GM12878 (cell line): ENCODE data around the gene CCK. TPM values are rescaled to one million over a fixed set of nuclear protein-coding genes. Genes with fewer than 3 reads are reported as not detected.

Experiments
- ATAC-seq: fragments of 200-7000 bp; cut with Tn5 transposase; 3 replicates; pipeline ENCODE4 v1.9.1; 2020; ENCODE audit warnings: mild to moderate bottlenecking, moderate library complexity
- BruUV-seq: library from RNA; stranded (reverse); fragments of 400-500 nt; replicated peaks from 2 replicates; lab custom pipeline; 2021; lab: Mats Ljungman, UMichigan
- CTCF ChIA-PET: fragments of 300-600 bp; sonication (Branson Sonifier 250); formaldehyde crosslinking; extraction: SDS; loops from one replicate; lab custom pipeline; 2021; ENCODE audit warnings: inconsistent platforms; lab: Yijun Ruan, JAX
- POLR2A ChIA-PET: fragments of 350-600 bp; formaldehyde crosslinking; extraction: SDS; loops from one replicate; lab custom pipeline; 2021; ENCODE audit warnings: inconsistent platforms; lab: Charles Lee
- RAD21 ChIA-PET: fragments of 300-600 bp; sonication (Branson Sonifier 250); formaldehyde crosslinking; loops from one replicate; lab custom pipeline; 2023; ENCODE audit warnings: antibody characterized with exemption; ENCODE audit not compliant: unreplicated experiment; lab: Charles Lee
- SMC1A ChIA-PET: fragments of 300-600 bp; sonication (Branson Sonifier 250); formaldehyde crosslinking; loops from one replicate; lab custom pipeline; 2023; ENCODE audit not compliant: unreplicated experiment, uncharacterized antibody; lab: Charles Lee
- DNase-seq: peaks from one replicate; pipeline ENCODE4 v3.0.0-alpha.2; 2011; ENCODE audit warnings: low read depth, low spot score
- FAIRE-seq: peaks from 3 replicates; lab custom pipeline; 2011; peaks lifted over from hg19 to GRCh38; lab: Jason Lieb, UNC
- H2AFZ ChIP-seq: 2 replicates; pipeline ENCODE4 v1.6.0; 2011; ENCODE audit warnings: low read depth, low read length, control low read depth; ENCODE audit not compliant: control insufficient read depth
- H3K27ac ChIP-seq: 2 replicates; pipeline ENCODE4 v1.5.1; 2011; ENCODE audit warnings: control low read depth; ENCODE audit not compliant: control insufficient read depth, insufficient read depth
- H3K27me3 ChIP-seq, 2 experiments: replicated peaks in 1 of 2; 2 replicates each; pipeline versions ENCODE4 v1.6.0 to v1.6.1; 2011; ENCODE audit warnings: low read length in 1 of 2; ENCODE audit not compliant: control insufficient read depth in 2 of 2, insufficient read depth in 2 of 2
- H3K36me3 ChIP-seq, 2 experiments: 2 replicates each; pipeline ENCODE4 v1.5.1; 2011; ENCODE audit warnings: low read length in 1 of 2; ENCODE audit not compliant: control insufficient read depth in 2 of 2, insufficient read depth in 2 of 2
- H3K4me1 ChIP-seq: 2 replicates; pipeline ENCODE4 v1.6.1; 2011; ENCODE audit warnings: mild to moderate bottlenecking, low read length, moderate library complexity, mixed read lengths; ENCODE audit not compliant: control insufficient read depth, insufficient read depth
- H3K4me2 ChIP-seq: 2 replicates; pipeline ENCODE4 v1.6.0; 2011; ENCODE audit warnings: control low read depth; ENCODE audit not compliant: control insufficient read depth, insufficient read depth
- H3K4me3 ChIP-seq: fragments of 200-600 bp; sonication (generic); 2 replicates; pipeline ENCODE4 v1.5.1; 2016
- H3K79me2 ChIP-seq: 2 replicates; pipeline ENCODE4 v1.6.0; 2011; ENCODE audit warnings: low read length; ENCODE audit not compliant: control insufficient read depth, insufficient read depth
- H3K9ac ChIP-seq: 2 replicates; pipeline ENCODE4 v1.8.0; 2011; ENCODE audit warnings: low read length, control low read depth, mixed read lengths; ENCODE audit not compliant: control insufficient read depth, insufficient read depth
- H3K9me3 ChIP-seq: replicated peaks from 3 replicates; pipeline ENCODE4 v1.5.1; 2011; ENCODE audit warnings: mild to moderate bottlenecking, low read length; ENCODE audit not compliant: control insufficient read depth, insufficient read depth
- H4K20me1 ChIP-seq: 2 replicates; pipeline ENCODE4 v1.6.0; 2011; ENCODE audit not compliant: control insufficient read depth, insufficient read depth
- CTCF ChIP-seq, 3 experiments: IDR thresholded peaks in 2 of 3; conservative IDR thresholded peaks in 1 of 3; 2 replicates each; pipeline ENCODE4 v1.5.1; 2011; ENCODE audit warnings: low read depth in 3 of 3, low read length in 3 of 3, mild to moderate bottlenecking in 3 of 3, control low read depth in 2 of 3, moderate library complexity in 2 of 3, inconsistent platforms in 1 of 3, mixed read lengths in 1 of 3; ENCODE audit not compliant: control insufficient read depth in 2 of 3, insufficient read depth in 1 of 3; ENCODE audit errors: extremely low read depth in 1 of 3
- JUND ChIP-seq: IDR thresholded peaks from 2 replicates; pipeline ENCODE4 v1.6.1; 2012; ENCODE audit warnings: low read depth, mild to moderate bottlenecking, low read length, improper control_type of control experiment, moderate library complexity
- POLR2A ChIP-seq: IDR thresholded peaks from 2 replicates; pipeline ENCODE4 v1.6.1; 2011; ENCODE audit warnings: low read depth, mild to moderate bottlenecking, low read length
- POLR2AphosphoS5 ChIP-seq: IDR thresholded peaks from 2 replicates; pipeline ENCODE4 v1.6.1; 2011; ENCODE audit warnings: mild to moderate bottlenecking, low read length, inconsistent platforms
- RAD21 ChIP-seq: IDR thresholded peaks from 2 replicates; pipeline ENCODE4 v1.6.1; 2011; ENCODE audit warnings: mild to moderate bottlenecking, low read depth, low read length, moderate library complexity; ENCODE audit not compliant: insufficient read depth
- SMC3 ChIP-seq: IDR thresholded peaks from 2 replicates; pipeline ENCODE4 v1.6.1; 2011; ENCODE audit warnings: low read length, improper control_type of control experiment, borderline replicate concordance
- USF2 ChIP-seq: IDR thresholded peaks from 2 replicates; pipeline ENCODE4 v1.6.1; 2011; ENCODE audit warnings: low read depth, low read length, improper control_type of control experiment, borderline replicate concordance
- YY1 ChIP-seq: IDR thresholded peaks from 2 replicates; pipeline ENCODE4 v1.6.1; 2011; ENCODE audit warnings: low read depth, mild to moderate bottlenecking, low read length
- WGBS: methylation state at CpG from one replicate; pipeline ENCODE4 v1.1.6; 2016; ENCODE audit warnings: low lambda C conversion rate; ENCODE audit not compliant: insufficient replicate concordance, insufficient coverage; ENCODE audit errors: missing lambda C conversion rate; 5-methylcytosine and 5-hydroxymethylcytosine counted together
- in situ Hi-C: fragments of 300-500 bp; cut with MboI; formaldehyde crosslinking; loops from 9 replicates; pipeline ENCODE4 v1.14.3; 2018; ENCODE audit warnings: mixed read lengths
- intact Hi-C: fragments of 100-400 bp; cut with micrococcal nuclease; formaldehyde crosslinking; loops from one replicate; pipeline ENCODE4 v1.14.2; 2022; ENCODE audit not compliant: unreplicated experiment
- polyA plus RNA-seq, 11 experiments: library from polyadenylated mRNA; depleted of rRNA in 4 of 11; unstranded in 6 of 11; stranded (reverse) in 5 of 11; fragments of >200 nt; fragmentation: Nextera tagmentation in 4 of 11; fragmentation: Illumina TruSeq in 1 of 11; extraction: Ambion mirVana in 4 of 11; extraction: Trizol in 1 of 11; gene quantifications; 1 replicate in 1 of 11; 2 replicates in 10 of 11; pipeline versions ENCODE4 v1.2.1 to v1.2.3, GENCODE V29; 2011 to 2016; ENCODE audit warnings: inconsistent platforms in 2 of 11, missing spikeins in 2 of 11, low read depth in 1 of 11
- total RNA-seq, 4 experiments: library from RNA; depleted of rRNA in 3 of 4; stranded (reverse); fragments of >200 nt in 3 of 4; fragmentation: Illumina TruSeq in 1 of 4; extraction: Trizol in 1 of 4; gene quantifications; 2 replicates each; pipeline versions ENCODE4 v1.2.1 to v1.2.3, GENCODE V29; 2013 to 2021

The CCK gene
- total and polyA plus RNA-seq, 10 of the 15 experiments (the other 5 are each of a cell fraction or from before 2014, with no cell fraction given), result not detected

GRCh38 chr3:42229266-42229941 is 36.6 kb downstream of the CCK start:
- Histone ChIP-seq H2AFZ (no peak overlapping the region), H3K4me3 (no peak overlapping the region), H3K27me3 (no peaks in the 10 kb centered on the region), H4K20me1 (no peaks in the 10 kb centered on the region), H3K27ac (no peak overlapping the region), H3K4me1 (peaks cover 3% of the 10 kb centered on the region; the same call in 1 of the 2 replicates), H3K36me3 (no peaks in the 10 kb centered on the region; a peak in 1 of 4 replicates), H3K79me2 (no peaks in the 10 kb centered on the region), H3K9me3 (no peaks in the 10 kb centered on the region; the same call in 2 of the 3 replicates), H3K9ac (no peak overlapping the region), H3K4me2 (no peak overlapping the region)
- ChIA-PET SMC1A (interaction anchor here (0.8 to 1.8 kb wide), 7 partner anchors 14 to 319 kb away, joined by 3 to 7 read pairs (median 4); no protein-coding TSS in a partner anchor), RAD21 (interaction anchor here (1.0 to 1.7 kb wide), 4 partner anchors 18 to 214 kb away, joined by 4 to 7 read pairs (median 6); no protein-coding TSS in a partner anchor), CTCF (interaction anchor here (1.0 to 1.9 kb wide), 11 partner anchors 14 to 332 kb away, joined by 3 to 15 read pairs (median 4); no protein-coding TSS in a partner anchor), POLR2A (no interaction called here)
- 88% methylated on average over 5 of the region's 5 CpGs for WGBS
- TF ChIP-seq POLR2A (no peak), POLR2AphosphoS5 (0 out of 2 replicates have a peak, but pooled peaks have one; percentile 28)
- ATAC-seq (no peak), FAIRE-seq (no peak), DNase-seq (no peak)
- intact Hi-C loops (loop anchor here (5.0 kb wide), 1 partner anchor 337 kb away; no protein-coding TSS in a partner anchor), in situ Hi-C loops (loop anchor here (5.0 to 10.0 kb wide), 2 partner anchors 107 to 335 kb away; no protein-coding TSS in a partner anchor)
- BruUV-seq, result no TSS peak

- 1% methylated on average over 5 of the region's 5 CpGs for WGBS
- Histone ChIP-seq H3K27ac (no peak overlapping the region), H3K9ac (no peak overlapping the region), H3K4me3 (no peak overlapping the region), H3K27me3 (no peaks in the 10 kb centered on the region), H3K4me2 (no peak overlapping the region), H3K36me3 (peaks cover 0 to 4% of the 10 kb centered on the region in 2 experiments; a peak in 3 of 4 replicates), H3K79me2 (no peaks in the 10 kb centered on the region), H4K20me1 (no peaks in the 10 kb centered on the region), H2AFZ (no peak overlapping the region), H3K9me3 (no peaks in the 10 kb centered on the region; the same call in 2 of the 3 replicates), H3K4me1 (peaks cover 3% of the 10 kb centered on the region; the same call in 1 of the 2 replicates)
- FAIRE-seq, result no peak
- intact Hi-C loops (loop anchor here (1.0 to 5.0 kb wide), 3 partner anchors 37 to 336 kb away; no protein-coding TSS in a partner anchor), in situ Hi-C loops (loop anchor here (5.0 to 10.0 kb wide), 2 partner anchors 106 to 334 kb away; no protein-coding TSS in a partner anchor)
- ChIA-PET POLR2A (interaction anchor here (0.5 kb wide), 1 partner anchor 108 kb away, joined by 4 read pairs; no protein-coding TSS in a partner anchor), RAD21 (interaction anchor here (1.4 to 1.7 kb wide), 2 partner anchors 18 to 109 kb away, joined by 5 to 7 read pairs; no protein-coding TSS in a partner anchor), SMC1A (interaction anchor here (1.2 to 1.8 kb wide), 5 partner anchors 13 to 319 kb away, joined by 3 to 7 read pairs (median 5); no protein-coding TSS in a partner anchor), CTCF (interaction anchor here (1.0 to 1.9 kb wide), 10 partner anchors 14 to 331 kb away, joined by 3 to 15 read pairs (median 4); no protein-coding TSS in a partner anchor)
- no peak for DNase-seq
- TF ChIP-seq YY1 (no peak), USF2 (no peak), JUND (no peak), CTCF (IDR thresholded peaks at IDR 0.05 in 2 of 3, conservative IDR thresholded peaks at IDR 0.05 in 1 of 3; ENCODE audit: control insufficient read depth in 2 of 3, extremely low read depth in 1 of 3, insufficient read depth in 1 of 3, low read depth in 3 of 3, low read length in 3 of 3) (peak; percentile 45 to 61 (median 51); a peak in 5 of 6 replicates), RAD21 (peak; percentile 84), SMC3 (peak; percentile 51; the same call in 1 of the 2 replicates)
- BruUV-seq, result no TSS peak
- ATAC-seq, result peak; percentile 61
Observed at GRCh38 chr3:42228796-42229195, 37.2 kb downstream of the CCK start.
